ENCODE measurements around the gene MGAT5. TPM values are rescaled to one million over a fixed set of nuclear protein-coding genes. Genes with fewer than 3 reads are reported as not detected.

The MGAT5 gene
- total RNA-seq, 1 donor from 2014 or later: 30.0 TPM

GRCh38 chr2:134449751-134450513 is 196.1 kb downstream of the MGAT5 start:
- Mint-ChIP-seq H3K9me3 (ENCODE audit: low read depth) (no peaks in the 10 kb centered on the region), H3K36me3 (ENCODE audit: low read depth) (peaks cover 1% of the 10 kb centered on the region), H3K27ac (ENCODE audit: unreplicated experiment) (no peak overlapping the region), H3K27me3 (ENCODE audit: low read depth) (no peaks in the 10 kb centered on the region), H3K4me3 (ENCODE audit: unreplicated experiment) (no peak overlapping the region), H3K4me1 (ENCODE audit: low read depth) (peaks cover 14% of the 10 kb centered on the region)
- no peak for TF ChIP-seq CTCF (IDR thresholded peaks at IDR 0.05)
- DNase-seq (ENCODE audit: low spot score): no peak

GRCh38 chr2:134451347-134451630 is 197.4 kb downstream of the MGAT5 start:
- Mint-ChIP-seq H3K36me3 (ENCODE audit: low read depth) (peaks cover 1% of the 10 kb centered on the region), H3K27ac (ENCODE audit: unreplicated experiment) (no peak overlapping the region)

GRCh38 chr2:134452042-134452733 is 198.3 kb downstream of the MGAT5 start:
- DNase-seq (ENCODE audit: low spot score): no peak
- Mint-ChIP-seq H3K27me3 (ENCODE audit: low read depth) (no peaks in the 10 kb centered on the region), H3K36me3 (ENCODE audit: low read depth) (peaks cover 1% of the 10 kb centered on the region), H3K9me3 (ENCODE audit: low read depth) (no peaks in the 10 kb centered on the region), H3K4me3 (ENCODE audit: unreplicated experiment) (no peak overlapping the region), H3K4me1 (ENCODE audit: low read depth) (no peaks in the 10 kb centered on the region), H3K27ac (ENCODE audit: unreplicated experiment) (no peak overlapping the region)
- no peak for TF ChIP-seq CTCF (IDR thresholded peaks at IDR 0.05)

More at GRCh38 chr2:134451347-134451630, 197.4 kb downstream of the MGAT5 start:
- Mint-ChIP-seq H3K27me3 (ENCODE audit: low read depth) (no peaks in the 10 kb centered on the region), H3K4me1 (ENCODE audit: low read depth) (peaks cover 6% of the 10 kb centered on the region), H3K4me3 (ENCODE audit: unreplicated experiment) (no peak overlapping the region), H3K9me3 (ENCODE audit: low read depth) (no peaks in the 10 kb centered on the region)
- DNase-seq (ENCODE audit: low spot score): no peak
- no peak for TF ChIP-seq CTCF (IDR thresholded peaks at IDR 0.05)

DNA sequence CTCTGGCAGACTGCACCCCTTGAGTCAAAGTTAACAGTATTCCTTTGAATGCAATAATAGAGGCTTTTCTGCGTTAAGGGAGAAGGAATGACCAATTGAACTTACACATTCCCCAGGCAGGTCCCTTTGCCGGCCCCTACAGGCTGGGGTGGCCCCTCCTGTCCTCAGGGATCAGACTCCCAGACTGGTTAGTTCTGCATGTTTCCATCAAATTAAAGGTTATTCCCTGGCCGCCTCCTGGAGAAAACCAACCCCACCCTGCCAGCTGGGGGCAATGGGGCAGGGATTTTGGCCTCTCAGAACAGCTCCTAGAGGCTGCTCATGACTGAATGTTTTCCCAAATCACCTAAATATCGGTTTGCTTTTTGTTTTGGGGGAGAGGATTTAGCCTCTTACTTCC is 199.6 kb downstream of the MGAT5 start:
- Mint-ChIP-seq H3K4me1 (ENCODE audit: low read depth) (no peaks in the 10 kb centered on the region), H3K4me3 (ENCODE audit: unreplicated experiment) (no peak overlapping the region), H3K27ac (ENCODE audit: unreplicated experiment) (no peak overlapping the region), H3K36me3 (ENCODE audit: low read depth) (peaks cover 1% of the 10 kb centered on the region), H3K27me3 (ENCODE audit: low read depth) (no peaks in the 10 kb centered on the region), H3K9me3 (ENCODE audit: low read depth) (no peaks in the 10 kb centered on the region)
- TF ChIP-seq CTCF (IDR thresholded peaks at IDR 0.05): no peak
- no peak for DNase-seq (ENCODE audit: low spot score)

- no peak overlapping the region for H3K4me3 Mint-ChIP-seq (ENCODE audit: unreplicated experiment)
These were observed 200.1 kb downstream of the MGAT5 start for GRCh38 chr2:134453973-134454372.

More at GRCh38 chr2:134453973-134454372, 200.1 kb downstream of the MGAT5 start:
- Mint-ChIP-seq H3K36me3 (ENCODE audit: low read depth) (peaks cover 1% of the 10 kb centered on the region), H3K4me1 (ENCODE audit: low read depth) (no peaks in the 10 kb centered on the region), H3K27ac (ENCODE audit: unreplicated experiment) (no peak overlapping the region), H3K27me3 (ENCODE audit: low read depth) (no peaks in the 10 kb centered on the region), H3K9me3 (ENCODE audit: low read depth) (no peaks in the 10 kb centered on the region)
- DNase-seq (ENCODE audit: low spot score): no peak
- TF ChIP-seq CTCF (IDR thresholded peaks at IDR 0.05): no peak

Measured in chondrocyte (in vitro differentiated cells).